ENCODE results near the gene MAP2. TPM values are rescaled to one million over a fixed set of nuclear protein-coding genes. Genes with fewer than 3 reads are reported as not detected.
A peak's percentile ranks its signal among the peaks of the same experiment; 100 is the strongest.

MAP2 gene
- total and polyA plus RNA-seq, 10 of the 15 experiments (the other 5 are each of a cell fraction or from before 2014, with no cell fraction given), result 0.01 TPM; not detected in 9

GRCh38 chr2:209380293-209380692, 43.6 kb upstream of the MAP2 start (continued):
- no peak for TF ChIP-seq ETV6 (conservative IDR thresholded peaks at IDR 0.05 in 1 of 2, IDR thresholded peaks at IDR 0.05 in 1 of 2; ENCODE audit: borderline replicate concordance in 1 of 2, low read depth in 1 of 2)
- TF ChIP-seq PBX3 (IDR thresholded peaks at IDR 0.05; ENCODE audit: insufficient replicate concordance, low read depth, low read length), result no peak
- no peak for TF ChIP-seq MYC (IDR thresholded peaks at IDR 0.05; ENCODE audit: insufficient read depth, insufficient read length, insufficient replicate concordance, low read length, severe bottlenecking)
- TF ChIP-seq PAX5 (IDR thresholded peaks at IDR 0.05; ENCODE audit: borderline replicate concordance, low read depth, low read length), result peak; percentile 44; the same call in 1 of the 2 replicates
- no peak for TF ChIP-seq EGR1 (IDR thresholded peaks at IDR 0.05; ENCODE audit: borderline replicate concordance in 1 of 2, low read depth in 2 of 2, low read length in 2 of 2)
- TF ChIP-seq, protein P1, sequence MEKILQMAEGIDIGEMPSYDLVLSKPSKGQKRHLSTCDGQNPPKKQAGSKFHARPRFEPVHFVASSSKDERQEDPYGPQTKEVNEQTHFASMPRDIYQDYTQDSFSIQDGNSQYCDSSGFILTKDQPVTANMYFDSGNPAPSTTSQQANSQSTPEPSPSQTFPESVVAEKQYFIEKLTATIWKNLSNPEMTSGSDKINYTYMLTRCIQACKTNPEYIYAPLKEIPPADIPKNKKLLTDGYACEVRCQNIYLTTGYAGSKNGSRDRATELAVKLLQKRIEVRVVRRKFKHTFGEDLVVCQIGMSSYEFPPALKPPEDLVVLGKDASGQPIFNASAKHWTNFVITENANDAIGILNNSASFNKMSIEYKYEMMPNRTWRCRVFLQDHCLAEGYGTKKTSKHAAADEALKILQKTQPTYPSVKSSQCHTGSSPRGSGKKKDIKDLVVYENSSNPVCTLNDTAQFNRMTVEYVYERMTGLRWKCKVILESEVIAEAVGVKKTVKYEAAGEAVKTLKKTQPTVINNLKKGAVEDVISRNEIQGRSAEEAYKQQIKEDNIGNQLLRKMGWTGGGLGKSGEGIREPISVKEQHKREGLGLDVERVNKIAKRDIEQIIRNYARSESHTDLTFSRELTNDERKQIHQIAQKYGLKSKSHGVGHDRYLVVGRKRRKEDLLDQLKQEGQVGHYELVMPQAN (conservative IDR thresholded peaks at IDR 0.05), result no peak
- TF ChIP-seq NFYB (IDR thresholded peaks at IDR 0.05; ENCODE audit: insufficient read depth, low read depth, low read length), result peak; percentile 54; the same call in 1 of the 2 replicates
- peak; percentile 47; the same call in 1 of the 2 replicates for TF ChIP-seq ATF7 (IDR thresholded peaks at IDR 0.05; ENCODE audit: low read depth)
- 0 out of 2 replicates have a peak, but pooled peaks have one; percentile 43 for TF ChIP-seq NFIC (IDR thresholded peaks at IDR 0.05; ENCODE audit: low read depth, low read length)

All from GM12878 (cell line).